GM18858 (cell line): Measurements from ENCODE around the gene SPTBN2.

Experiments
- ATAC-seq: cut with Tn5 transposase; IDR thresholded peaks from one replicate; pipeline ENCODE4 v1.9.1; 2021; ENCODE audit not compliant: unreplicated experiment

The SPTBN2 gene

DNA sequence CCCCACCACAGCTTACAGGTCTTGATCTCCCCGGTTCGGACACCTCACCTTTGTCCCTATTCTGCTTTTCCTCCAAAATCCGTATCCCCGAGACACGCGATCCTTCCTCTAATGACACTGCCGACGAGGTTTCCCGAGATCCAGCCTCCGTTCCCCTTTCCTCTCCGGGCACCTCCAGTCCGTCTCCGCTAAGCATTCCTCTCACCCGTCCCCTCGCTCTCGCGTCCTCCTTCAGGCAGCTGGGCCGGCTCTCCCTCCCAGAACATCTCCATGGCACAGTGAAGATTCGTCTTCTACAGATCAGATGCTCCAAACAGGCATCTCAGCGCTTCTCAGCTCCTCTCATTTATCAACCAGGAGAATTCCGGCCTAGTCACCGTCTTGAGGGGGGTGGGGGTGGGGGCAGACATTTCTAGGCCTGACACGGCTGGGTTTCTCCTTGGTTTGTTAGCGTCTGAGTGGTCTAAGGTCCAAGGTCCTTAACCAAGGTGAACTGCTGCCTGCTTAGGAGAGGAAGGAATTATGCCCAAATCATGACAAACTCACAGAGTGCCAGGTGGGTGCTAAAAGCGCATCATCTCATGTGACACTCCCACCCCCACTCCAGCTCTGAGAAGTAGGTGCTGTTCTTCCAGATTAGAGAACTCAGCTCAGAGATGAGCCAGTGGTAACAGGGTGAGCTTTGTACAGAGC is at the start of gene SPTBN2:
TSS of gene SPTBN2 (minus strand) at position 524 of the 693 bp plus-strand sequence. CDS start 7,976 bp downstream, outside the sequence.
- no peak for ATAC-seq

- no peak for ATAC-seq
Observed at GRCh38 chr11:66768818-66769217, 39.8 kb upstream of the SPTBN2 start.

DNA sequence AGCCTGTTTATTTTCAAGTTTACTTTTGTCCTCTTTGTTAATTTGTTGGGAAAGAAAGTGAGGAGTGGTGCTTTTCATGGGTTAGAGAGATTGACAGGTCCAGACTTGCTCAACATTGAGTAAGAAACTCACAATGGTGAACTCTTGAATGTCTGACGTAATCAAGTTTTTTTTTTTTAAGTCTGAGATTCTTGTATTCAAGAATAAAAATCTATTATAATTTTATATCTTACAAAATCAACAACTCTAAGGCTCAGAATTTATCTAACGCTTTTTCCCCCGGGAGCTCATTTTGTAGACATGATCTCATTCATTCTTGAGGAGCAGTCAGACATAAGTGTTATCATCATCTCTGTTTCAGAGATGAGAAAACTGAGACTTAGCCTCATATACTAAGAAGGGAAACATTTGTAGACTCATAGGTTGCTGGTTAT is 39.1 kb upstream of the SPTBN2 start:
- ATAC-seq, result no peak

- ATAC-seq, result no peak
Observed at GRCh38 chr11:66767666-66768065, 38.6 kb upstream of the SPTBN2 start.

DNA sequence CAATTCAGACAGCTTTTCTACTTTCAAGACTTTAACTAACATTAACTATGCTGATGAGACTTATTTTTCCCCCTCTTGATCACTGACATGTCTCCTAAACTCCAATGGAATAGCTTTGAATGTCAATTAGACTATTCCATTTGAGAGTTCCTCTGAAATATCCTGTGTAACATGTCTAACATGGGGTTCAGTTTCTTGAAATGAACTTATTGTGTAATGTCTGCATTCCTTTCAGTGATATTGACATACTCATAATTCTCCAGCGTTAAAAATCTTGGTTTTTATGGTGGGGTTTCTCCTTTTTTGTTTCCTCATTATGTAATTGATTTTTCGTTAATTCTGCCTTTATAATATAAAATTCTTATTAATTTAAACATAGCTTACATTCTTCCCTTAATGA is 37.7 kb upstream of the SPTBN2 start:
- ATAC-seq, result no peak

DNA sequence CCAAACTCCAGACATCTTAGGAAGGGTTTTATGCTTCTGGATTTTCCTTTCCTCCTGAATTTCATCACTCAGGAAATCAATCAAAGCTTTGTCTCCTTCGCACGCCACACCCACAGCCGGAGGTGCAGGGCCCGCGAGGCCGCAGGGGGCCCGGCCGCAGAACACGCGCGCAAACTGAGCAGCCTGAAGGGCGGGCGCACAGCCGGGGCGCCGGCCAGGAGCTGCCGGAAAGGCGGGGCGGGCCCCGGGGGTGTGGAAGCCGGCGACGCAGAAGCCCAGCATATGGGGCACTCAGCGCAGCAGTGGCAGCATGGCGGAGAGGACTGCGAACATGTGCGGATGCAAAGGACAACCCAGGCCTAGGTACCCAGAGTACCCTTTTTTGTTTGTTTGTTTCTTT is 33.1 kb upstream of the SPTBN2 start:
- no peak for ATAC-seq

GRCh38 chr11:66752148-66752547 is 23.1 kb upstream of the SPTBN2 start:
- ATAC-seq, result no peak

DNA sequence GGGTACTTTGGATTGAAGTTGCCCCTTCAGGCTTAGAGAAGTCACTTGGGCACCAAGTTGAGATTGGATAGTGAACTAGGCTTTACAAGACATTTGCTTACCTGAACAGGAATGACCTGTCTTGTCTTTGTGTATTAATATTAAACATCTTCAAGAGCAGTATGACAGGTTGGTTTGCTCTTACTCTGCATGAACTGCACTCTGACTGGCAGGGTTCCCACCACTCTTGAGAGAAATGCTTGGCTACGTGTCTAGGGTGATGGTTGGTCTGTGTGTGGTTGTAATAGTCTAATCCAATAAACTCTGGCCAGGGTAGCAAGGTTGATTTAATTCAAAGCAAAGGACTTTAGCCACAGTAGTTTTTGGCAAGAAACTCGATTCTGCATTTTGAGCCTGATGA is 20.1 kb upstream of the SPTBN2 start:
- ATAC-seq, result no peak

DNA sequence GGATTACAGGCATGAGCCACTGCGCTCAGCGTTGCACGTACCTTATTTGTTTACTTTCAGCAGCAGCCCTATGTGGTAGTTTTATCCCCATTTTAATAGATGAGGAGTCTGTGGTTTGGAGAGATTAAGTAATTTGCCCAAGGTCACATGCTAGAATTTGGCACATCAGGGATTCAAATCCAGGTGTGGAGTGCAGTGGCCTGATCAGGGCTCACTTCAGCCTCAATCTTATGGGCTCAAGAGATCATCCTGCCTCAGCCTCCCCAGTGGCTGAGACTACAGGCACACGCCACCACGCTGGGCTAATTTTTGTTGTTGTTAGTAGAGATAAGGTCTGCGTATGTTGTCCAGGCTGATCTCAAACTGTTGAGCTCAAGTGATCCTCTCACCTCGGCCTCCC is 18.5 kb upstream of the SPTBN2 start:
- ATAC-seq, result no peak

GRCh38 chr11:66745356-66746235 is 16.6 kb upstream of the SPTBN2 start:
- no peak for ATAC-seq

DNA sequence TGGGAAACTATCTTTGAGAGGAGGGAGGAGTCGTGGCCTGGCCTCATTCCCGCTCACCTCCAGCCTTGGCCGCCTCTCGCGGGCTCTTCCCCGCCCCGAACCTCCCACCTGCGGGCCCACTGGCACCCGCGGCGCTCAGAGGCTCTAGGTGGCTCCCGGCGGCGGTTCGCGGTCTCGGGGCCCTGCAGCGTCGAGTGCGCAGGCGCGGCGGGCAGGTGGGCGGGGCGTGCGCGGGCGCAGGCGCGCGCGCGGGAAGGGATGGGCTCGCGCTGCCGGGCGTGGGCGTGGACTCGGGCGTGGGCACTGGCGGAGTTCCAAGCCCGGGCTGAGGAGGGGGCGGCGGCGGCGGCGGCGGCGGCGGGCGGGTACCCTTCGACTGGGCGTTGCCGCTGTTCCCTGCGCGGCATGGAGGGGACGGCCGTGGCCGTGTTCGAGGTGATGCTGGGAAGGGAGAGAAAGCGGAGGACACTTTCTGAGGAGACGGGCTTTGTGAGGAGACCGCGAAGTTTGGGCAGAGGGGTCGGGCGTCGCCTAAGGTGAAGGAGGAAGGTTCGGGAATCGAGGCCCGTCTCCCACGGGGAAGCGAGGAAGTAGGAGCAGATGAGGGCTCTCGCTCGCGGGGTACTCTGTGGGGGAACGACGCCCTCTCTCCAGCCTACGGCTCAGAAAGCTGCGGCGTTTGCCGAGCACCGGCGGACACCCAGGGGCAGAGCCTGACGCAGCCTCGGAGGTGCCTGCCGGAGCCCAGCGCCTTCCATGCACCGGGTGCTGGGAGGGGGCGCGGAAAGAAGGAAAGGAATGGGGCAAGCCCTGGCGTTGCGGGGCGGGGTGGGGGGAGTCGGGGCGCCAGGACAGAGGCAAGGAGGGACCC is 15.7 kb upstream of the SPTBN2 start:
- ATAC-seq, result peak; percentile 34

GRCh38 chr11:66743271-66743968 is 14.4 kb upstream of the SPTBN2 start:
- no peak for ATAC-seq

DNA sequence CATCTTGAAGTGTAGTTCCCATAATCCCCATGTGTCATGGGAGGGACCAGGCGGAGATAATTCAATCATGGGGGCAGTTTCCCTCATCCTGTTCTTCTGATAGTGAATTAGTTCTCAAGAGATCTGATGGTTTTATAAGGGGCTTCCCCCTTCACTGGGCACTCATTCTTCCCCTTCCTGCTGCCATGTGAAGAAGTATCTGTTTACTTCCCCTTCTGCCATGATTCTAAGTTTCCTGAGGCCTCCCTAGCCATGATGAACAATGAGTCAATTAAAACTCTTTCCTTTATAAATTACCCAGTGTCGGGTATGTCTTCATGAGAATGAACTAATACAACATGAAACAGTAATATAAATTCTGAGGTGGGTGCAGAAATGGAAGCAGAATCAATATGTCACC is 12.1 kb upstream of the SPTBN2 start:
- no peak for ATAC-seq

GRCh38 chr11:66739983-66740382 is 11.0 kb upstream of the SPTBN2 start:
- no peak for ATAC-seq

- no peak for ATAC-seq
Observed at GRCh38 chr11:66734215-66734614, 5.2 kb upstream of the SPTBN2 start.

DNA sequence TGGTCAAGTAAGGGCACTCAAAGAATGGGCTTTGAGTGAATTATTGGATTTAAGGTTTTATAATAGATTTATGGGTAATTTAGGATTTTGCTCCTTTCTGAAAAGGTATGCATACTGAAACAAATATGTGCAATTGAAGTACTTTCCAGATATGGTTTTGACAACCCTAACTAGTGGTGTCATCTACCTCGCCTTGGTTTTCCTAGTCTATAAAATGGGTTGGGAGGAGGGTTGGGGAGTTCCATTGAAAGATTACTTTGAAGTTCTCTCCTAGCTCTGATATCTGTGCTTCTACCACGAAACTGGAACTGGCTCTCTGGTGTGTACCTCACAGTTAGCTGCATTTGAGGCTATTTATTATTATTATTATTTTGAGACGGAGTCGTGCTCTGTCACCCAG is 431 bp upstream of the SPTBN2 start:
- ATAC-seq, result no peak

GRCh38 chr11:66728038-66728692 is 851 bp downstream of the SPTBN2 start:
- no peak for ATAC-seq

DNA sequence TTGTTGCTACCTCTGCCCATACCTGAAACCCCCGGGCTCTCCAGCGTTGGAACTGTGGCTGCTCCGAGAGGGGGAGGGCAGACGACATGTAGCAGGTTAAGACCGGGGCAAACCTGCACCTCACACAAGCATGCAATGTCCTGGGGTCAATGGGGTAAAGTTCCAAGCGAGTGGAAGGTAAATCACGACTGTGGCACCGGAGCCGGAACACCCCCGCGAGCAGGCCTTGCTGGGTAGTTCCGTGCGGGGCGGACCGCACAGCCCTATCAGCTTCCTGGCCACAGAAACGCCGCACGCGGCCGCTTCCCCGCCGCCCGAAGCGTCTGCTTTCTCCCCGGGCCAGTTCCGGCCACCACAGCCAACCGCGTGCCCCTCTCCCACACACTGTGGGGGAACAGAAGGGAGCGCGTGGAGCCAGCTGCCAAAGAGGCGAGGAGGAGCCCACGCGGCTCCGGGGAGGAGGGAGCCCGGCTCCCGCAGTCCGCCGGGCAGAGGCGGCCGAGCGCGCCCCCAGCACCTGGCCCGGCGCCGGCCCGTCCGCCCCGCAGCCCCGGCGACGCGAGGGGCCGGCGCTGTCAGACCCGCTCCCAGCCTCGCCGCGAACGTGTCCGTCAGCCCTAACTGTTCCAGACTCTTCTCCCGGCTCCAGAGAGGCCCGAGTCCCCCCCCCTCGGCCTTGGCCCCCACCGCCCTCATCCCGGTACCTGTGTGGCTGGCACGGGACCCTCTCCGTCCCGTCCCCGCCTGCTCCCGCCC is 1.6 kb downstream of the SPTBN2 start:
- no peak for ATAC-seq

- ATAC-seq, result no peak
Observed at GRCh38 chr11:66725647-66726046, 3.4 kb downstream of the SPTBN2 start.
